Activated effector memory CD4-positive, alpha-beta T cell treated with Interleukin-2 at 50 U/mL for 16 hours (primary cell): ENCODE data around the gene RPS6KA2.
"Not testable (repeated sequence)": the region's sequence is repeated elsewhere in the genome, so short reads cannot be mapped to it uniquely, and the experiment has no call there.

Experiments used
- DNase-seq: peaks from one replicate; pipeline ENCODE4 v3.0.0-alpha.2; 2020

The RPS6KA2 gene

GRCh38 chr6:166383802-166384363 is 243.2 kb downstream of the RPS6KA2 start:
- peak; percentile 18 for DNase-seq

GRCh38 chr6:166382933-166383801 is 243.9 kb downstream of the RPS6KA2 start, which contains the start of gene MPC1:
Gene MPC1 (minus strand): TSS chr6:166382940. CDS start chr6:166382876, 64 bp downstream.
- DNase-seq: peak; percentile 92

GRCh38 chr6:166382500-166382932 is 244.5 kb downstream of the RPS6KA2 start:
- no peak for DNase-seq

- peak; percentile 58 for DNase-seq
These were observed 245.1 kb downstream of the RPS6KA2 start for GRCh38 chr6:166381733-166382499.

GRCh38 chr6:166381381-166381732 is 245.7 kb downstream of the RPS6KA2 start:
- no peak for DNase-seq

- no peak for DNase-seq
These were observed 247.3 kb downstream of the RPS6KA2 start for GRCh38 chr6:166379800-166380199.

- no peak for DNase-seq
These were observed 247.9 kb downstream of the RPS6KA2 start for GRCh38 chr6:166379103-166379586.

- no peak for DNase-seq
These were observed 249.3 kb downstream of the RPS6KA2 start for GRCh38 chr6:166377721-166378120.

- no peak for DNase-seq
These were observed 252.0 kb downstream of the RPS6KA2 start for GRCh38 chr6:166375013-166375412.

- no peak for DNase-seq
These were observed 256.6 kb downstream of the RPS6KA2 start for GRCh38 chr6:166370489-166370888.

- DNase-seq: no peak
These were observed 257.3 kb downstream of the RPS6KA2 start for GRCh38 chr6:166369782-166370181.

- DNase-seq: no peak
These were observed 260.1 kb downstream of the RPS6KA2 start for GRCh38 chr6:166366921-166367320.

- DNase-seq: no peak
These were observed 261.2 kb downstream of the RPS6KA2 start for GRCh38 chr6:166365806-166366205.

- no peak for DNase-seq
These were observed 261.8 kb downstream of the RPS6KA2 start for GRCh38 chr6:166365221-166365620.

- DNase-seq: no peak
These were observed 262.6 kb downstream of the RPS6KA2 start for GRCh38 chr6:166364456-166364855.

GRCh38 chr6:166362427-166362826 is 264.6 kb downstream of the RPS6KA2 start:
- DNase-seq: not testable (repeated sequence)

- no peak for DNase-seq
These were observed 266.0 kb downstream of the RPS6KA2 start for GRCh38 chr6:166361077-166361429.

GRCh38 chr6:166360243-166361076 is 266.6 kb downstream of the RPS6KA2 start:
- no peak for DNase-seq
